ENCODE data around the gene ADCY9.

DNA sequence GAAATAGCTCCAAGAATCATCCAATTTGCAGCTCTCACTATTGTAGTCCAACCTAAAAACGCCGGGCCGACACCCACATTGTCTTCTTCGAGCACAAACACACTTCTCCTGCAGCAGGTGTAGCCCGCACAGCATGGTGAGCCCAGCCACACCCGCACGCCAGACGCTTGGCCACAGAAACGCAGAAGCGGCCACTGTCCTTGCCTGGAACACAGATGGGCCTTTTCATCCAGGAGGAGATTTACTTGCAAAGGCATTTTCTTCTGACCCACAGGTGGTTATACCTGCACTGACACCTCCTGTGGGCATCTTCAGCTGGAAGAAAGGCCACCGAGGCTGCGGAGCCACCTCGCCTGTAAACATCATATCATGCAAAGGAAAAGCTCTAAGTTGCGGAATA, 98.4 kb downstream of the ADCY9 start:
- TF ChIP-seq POLR2A (IDR thresholded peaks at IDR 0.05; ENCODE audit: low read length): no peak
- TF ChIP-seq GATA1 (IDR thresholded peaks at IDR 0.05; ENCODE audit: low read depth, low read length): no peak

Measured in erythroblast (primary cell).